K562 (cell line): Measurements from ENCODE around the gene CD248.
"Not testable (repeated sequence)": the region's sequence is repeated elsewhere in the genome, so short reads cannot be mapped to it uniquely, and the experiment has no call there.

Source experiments
- CTCF ChIP-seq, 3 experiments: IDR thresholded peaks in 2 of 3; conservative IDR thresholded peaks in 1 of 3; 2 replicates each; pipeline ENCODE4 v1.5.1; 2011 to 2012; ENCODE audit warnings: low read length in 3 of 3, mild to moderate bottlenecking in 3 of 3, control low read depth in 2 of 3, improper control_type of control experiment in 1 of 3, inconsistent platforms in 1 of 3, low read depth in 1 of 3, mixed read lengths in 1 of 3, moderate library complexity in 1 of 3; ENCODE audit not compliant: insufficient read depth in 2 of 3
- EP300 ChIP-seq: IDR thresholded peaks from 2 replicates; pipeline ENCODE4 v1.6.1; 2012; ENCODE audit warnings: low read length, improper control_type of control experiment
- RNF2 ChIP-seq: sonication (generic); IDR thresholded peaks from 2 replicates; pipeline ENCODE4 v1.6.1; 2016
- TF ChIP-seq, protein P1 (sequence below): sonication (generic); formaldehyde crosslinking; IDR thresholded peaks from 2 replicates; pipeline ENCODE4 v1.8.1; 2023; ENCODE audit warnings: mild to moderate bottlenecking, missing genetic modification reagents
- TF ChIP-seq, protein P2 (sequence below): fragments of 450-650 bp; formaldehyde crosslinking; IDR thresholded peaks from 2 replicates; pipeline ENCODE4 v1.4.0; 2020; ENCODE audit warnings: mild to moderate bottlenecking, moderate library complexity

DNA sequence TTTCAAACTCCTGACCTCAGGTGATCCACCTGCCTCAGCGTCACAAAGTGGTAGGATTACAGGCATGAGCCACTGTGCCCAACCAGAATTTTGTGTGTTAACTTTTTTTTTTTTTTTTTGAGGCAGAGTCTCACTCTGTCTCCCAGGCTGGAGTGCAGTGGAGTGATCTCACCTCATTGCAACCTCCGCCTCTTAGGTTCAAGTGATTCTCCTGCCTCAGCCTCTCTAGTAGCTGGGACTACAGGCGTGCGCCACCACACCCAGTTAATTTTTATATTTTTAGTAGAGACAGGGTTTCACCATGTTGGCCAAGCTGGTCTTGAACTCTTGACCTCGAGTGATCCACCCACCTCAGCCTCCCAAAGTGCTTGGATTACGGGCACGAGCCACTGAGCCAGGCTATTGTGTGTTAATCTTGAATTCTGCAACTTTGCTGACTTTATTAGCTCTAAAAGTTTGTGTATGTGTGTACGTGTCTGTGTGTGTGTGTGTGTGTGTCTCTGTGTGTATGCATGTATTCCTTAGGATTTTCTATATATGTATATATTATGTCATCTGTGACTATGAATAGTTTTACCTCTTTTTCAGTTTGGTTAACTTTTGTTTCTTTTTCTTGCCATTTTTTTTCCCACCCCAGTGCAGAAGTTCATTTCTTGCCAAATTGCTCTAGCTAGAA is 33.9 kb upstream of the CD248 start:
- TF ChIP-seq EP300; RNF2; CTCF (IDR thresholded peaks at IDR 0.05 in 2 of 3, conservative IDR thresholded peaks at IDR 0.05 in 1 of 3; ENCODE audit: insufficient read depth in 2 of 3, low read depth in 1 of 3, low read length in 3 of 3): not testable (repeated sequence)
- TF ChIP-seq, protein P1, sequence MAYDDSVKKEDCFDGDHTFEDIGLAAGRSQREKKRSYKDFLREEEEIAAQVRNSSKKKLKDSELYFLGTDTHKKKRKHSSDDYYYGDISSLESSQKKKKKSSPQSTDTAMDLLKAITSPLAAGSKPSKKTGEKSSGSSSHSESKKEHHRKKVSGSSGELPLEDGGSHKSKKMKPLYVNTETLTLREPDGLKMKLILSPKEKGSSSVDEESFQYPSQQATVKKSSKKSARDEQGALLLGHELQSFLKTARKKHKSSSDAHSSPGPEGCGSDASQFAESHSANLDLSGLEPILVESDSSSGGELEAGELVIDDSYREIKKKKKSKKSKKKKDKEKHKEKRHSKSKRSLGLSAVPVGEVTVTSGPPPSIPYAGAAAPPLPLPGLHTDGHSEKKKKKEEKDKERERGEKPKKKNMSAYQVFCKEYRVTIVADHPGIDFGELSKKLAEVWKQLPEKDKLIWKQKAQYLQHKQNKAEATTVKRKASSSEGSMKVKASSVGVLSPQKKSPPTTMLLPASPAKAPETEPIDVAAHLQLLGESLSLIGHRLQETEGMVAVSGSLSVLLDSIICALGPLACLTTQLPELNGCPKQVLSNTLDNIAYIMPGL (CRISPR knock-in tag) = not testable (repeated sequence)
- TF ChIP-seq, protein P2, sequence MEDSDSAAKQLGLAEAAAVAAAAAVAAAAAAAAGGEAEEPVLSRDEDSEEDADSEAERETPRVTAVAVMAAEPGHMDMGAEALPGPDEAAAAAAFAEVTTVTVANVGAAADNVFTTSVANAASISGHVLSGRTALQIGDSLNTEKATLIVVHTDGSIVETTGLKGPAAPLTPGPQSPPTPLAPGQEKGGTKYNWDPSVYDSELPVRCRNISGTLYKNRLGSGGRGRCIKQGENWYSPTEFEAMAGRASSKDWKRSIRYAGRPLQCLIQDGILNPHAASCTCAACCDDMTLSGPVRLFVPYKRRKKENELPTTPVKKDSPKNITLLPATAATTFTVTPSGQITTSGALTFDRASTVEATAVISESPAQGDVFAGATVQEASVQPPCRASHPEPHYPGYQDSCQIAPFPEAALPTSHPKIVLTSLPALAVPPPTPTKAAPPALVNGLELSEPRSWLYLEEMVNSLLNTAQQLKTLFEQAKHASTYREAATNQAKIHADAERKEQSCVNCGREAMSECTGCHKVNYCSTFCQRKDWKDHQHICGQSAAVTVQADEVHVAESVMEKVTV = not testable (repeated sequence)
